Left kidney (tissue), 2 donors: ENCODE results near the gene KCTD7. TPM values are rescaled to one million over a fixed set of nuclear protein-coding genes. Genes with fewer than 3 reads are reported as not detected.
"Not testable (repeated sequence)": the region's sequence is repeated elsewhere in the genome, so short reads cannot be mapped to it uniquely, and the experiment has no call there.

Experiments
- DNase-seq: peaks from one replicate; pipeline ENCODE4 v3.0.0-alpha.2; 2013
- polyA plus RNA-seq: library from polyadenylated mRNA; unstranded; fragments of 120-200 nt; gene quantifications from one replicate; pipeline ENCODE4 v1.2.1, GENCODE V29; 2013; ENCODE audit not compliant: insufficient read length

The KCTD7 gene
- polyA plus RNA-seq, 1 donor: 28.3 TPM

DNA sequence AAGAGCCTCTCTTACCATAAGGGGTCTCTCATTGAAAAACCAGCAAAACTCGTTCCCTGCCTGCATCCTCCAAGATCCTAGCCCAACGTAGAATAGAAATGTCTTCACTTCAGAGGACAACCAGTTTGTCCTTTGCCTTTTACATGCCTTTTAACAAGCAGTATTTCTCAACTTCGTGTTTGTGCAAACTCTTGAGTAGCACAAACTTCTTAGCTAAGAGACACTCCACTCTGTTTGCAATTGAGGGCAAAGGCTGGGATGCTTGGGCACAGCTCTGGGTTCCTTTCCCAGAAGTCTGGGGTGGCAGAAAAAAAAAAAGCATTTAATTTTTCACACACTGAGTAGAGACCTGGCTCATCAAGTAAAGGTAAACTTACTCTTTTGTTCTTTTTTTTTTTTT lies 19.5 kb upstream of the KCTD7 start:
- no peak for DNase-seq

GRCh38 chr7:66614596-66614995 lies 14.1 kb upstream of the KCTD7 start:
- not testable (repeated sequence) for DNase-seq

DNA sequence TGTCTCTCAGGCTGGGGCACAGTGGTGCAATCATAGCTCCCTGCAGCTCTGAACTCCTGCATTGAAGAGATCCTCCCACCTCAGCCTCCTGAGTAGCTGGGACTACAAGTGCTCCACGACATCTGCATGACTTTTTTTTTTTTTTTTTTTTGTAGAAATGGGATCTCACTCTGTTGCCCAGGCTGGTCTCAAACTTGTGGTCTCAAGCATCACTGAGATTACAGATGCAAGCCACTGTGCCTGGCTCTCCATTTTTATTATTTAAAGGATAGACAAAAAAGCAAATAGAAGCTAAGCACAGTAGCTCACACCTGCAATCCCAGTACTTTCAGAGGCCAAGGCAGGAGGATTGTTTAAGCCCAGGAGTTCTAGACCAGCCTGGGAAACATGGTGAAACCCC lies 13.0 kb upstream of the KCTD7 start:
- no peak for DNase-seq

DNA sequence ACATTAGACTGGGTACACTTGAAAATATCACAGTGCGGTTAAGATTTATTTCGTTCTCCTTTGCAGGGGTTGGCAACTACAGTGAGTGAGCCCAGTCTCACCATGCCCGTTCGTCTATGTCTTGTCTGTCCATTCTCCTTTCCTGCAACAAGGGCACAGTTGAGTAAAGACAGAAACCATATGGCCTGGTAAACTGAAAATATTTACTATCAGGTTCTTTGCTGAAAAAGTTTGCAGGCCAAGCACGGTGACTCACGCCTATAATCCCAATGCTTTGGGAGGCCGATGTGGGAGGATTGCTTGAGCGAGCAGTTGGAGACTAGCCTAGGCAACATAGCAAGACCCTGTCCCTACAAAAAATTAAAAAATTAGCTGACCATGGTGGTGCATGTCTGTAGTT lies 11.4 kb upstream of the KCTD7 start:
- no peak for DNase-seq

DNA sequence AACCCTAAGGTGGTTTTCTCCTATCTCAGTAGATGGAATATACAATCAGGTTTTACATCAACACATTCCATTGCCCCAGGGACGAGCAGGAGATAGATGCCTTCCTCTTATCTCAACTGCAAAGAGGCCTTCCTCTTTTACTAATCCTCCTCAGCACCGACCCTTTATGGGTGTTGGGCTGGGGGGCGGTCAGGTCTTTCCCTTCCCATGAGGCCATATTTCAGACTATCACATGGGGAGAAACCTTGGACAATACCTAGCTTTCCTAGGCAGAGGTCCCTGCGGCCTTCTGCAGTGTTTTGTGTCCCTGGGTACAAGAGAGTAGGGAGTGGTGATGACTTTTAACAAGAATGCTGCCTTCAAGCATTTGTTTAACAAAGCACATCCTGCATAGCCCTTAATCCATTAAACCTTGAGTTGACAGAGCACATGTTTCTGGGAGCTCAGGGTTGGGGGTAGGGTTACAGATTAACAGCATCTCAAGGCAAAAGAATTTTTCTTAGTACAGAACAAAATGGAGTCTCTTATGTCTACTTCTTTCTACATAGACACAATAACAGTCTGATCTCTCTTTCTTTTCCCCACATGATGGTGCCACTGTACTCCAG lies 9.2 kb upstream of the KCTD7 start:
- not testable (repeated sequence) for DNase-seq

DNA sequence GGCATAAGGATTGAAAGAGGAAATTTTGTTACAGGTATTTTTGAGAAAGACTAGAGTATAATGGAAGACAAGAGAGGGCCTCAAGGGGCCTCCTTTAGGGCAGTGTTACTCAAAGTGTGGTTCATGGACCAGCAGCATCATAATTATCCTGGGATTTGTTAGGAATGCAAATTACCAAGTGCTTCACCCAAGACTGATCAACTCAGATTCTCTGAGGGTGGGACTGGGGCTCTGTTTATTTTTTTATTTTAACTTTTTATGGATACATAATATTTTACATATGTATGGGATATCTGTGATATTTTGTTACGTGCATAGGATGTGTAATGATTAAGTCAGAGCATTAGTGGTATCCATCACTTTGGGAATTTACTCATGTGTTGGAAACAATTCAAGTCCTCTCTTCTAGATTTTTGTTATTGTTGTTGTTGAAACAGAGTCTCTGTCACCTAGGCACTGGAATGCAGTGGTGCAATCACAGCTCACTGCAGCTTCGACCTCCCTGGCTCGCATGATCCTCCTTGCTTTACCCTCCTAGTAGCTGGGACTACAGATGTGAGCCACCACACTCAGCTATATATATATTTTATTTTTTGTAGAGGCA lies 2.2 kb upstream of the KCTD7 start:
- no peak for DNase-seq

GRCh38 chr7:66627151-66627681 lies 1.5 kb upstream of the KCTD7 start:
- no peak for DNase-seq

GRCh38 chr7:66627881-66628360 lies 760 bp upstream of the KCTD7 start:
- DNase-seq: no peak

- DNase-seq: no peak
Observed at GRCh38 chr7:66629222-66630062, 761 bp downstream of the KCTD7 start.

DNA sequence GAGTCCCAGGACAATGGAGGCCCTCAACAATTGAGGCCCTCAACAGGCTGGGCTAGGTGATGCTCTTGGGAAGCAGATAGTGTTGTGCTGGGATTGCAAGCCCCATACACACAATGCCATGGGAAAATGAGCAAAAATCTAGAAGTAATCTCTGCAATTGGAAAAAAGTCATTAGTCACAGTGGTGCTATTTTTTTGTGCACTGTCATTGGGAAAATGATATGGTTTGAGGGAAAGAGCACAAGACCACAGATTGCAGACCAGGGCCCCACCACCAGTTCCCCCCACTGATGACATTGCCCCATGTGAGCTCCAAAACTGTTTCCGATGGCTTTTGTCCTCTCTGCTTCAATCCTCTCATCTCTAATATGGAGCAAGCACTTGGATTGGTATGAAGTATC lies 1.9 kb downstream of the KCTD7 start:
- DNase-seq: no peak

- no peak for DNase-seq
Observed at GRCh38 chr7:66631471-66631870, 2.8 kb downstream of the KCTD7 start.

DNA sequence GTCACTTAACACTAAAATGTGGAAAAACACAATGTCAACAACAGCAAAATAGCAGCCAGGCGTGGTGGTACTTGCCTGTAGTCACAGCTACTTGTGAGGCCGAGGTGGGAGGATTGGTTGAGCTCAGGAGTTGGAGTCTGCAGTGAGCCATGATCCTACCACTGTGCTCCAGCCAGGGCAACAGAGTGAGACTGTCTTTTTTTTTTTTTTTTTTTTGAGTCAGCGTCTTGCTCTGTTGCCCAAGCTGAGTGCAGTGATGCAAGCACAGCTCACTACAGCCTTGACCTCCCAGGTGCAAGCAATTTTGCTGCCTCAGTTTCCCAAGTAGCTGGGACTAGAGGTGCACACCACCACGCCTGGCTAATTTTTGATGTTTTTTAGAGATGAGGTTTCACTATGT lies 6.1 kb downstream of the KCTD7 start:
- no peak for DNase-seq

DNA sequence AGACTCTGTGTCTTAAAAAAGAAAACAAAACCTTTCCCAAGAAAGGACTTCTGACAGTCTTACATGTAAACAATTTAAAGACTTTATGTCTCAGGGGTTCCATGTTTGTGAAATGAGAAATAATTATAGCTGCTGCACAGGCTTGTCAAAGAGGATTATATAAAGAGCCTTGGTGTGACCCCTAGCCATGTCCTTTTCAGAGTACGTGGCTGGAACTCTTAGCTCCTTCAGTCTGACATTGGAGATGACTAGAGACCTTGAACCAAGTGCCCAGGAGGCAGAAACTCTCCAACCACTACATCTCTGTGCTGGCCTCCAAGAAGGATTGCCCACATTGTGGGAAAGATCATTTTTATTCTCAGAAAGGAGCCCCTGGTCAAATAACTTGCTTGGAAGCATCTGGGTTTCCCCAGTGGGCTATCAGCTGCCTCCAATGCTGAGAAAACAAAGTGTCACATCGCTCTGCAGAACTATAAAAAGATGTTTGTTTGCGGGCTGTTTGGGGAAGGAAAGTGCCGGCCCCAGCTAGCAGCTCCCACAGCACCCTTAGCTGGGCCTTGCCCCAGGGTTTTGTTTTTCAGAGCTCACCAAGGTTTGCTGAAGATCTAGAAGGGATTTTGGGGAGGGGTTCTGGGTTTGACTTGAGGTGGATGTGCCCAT lies 6.8 kb downstream of the KCTD7 start:
- not testable (repeated sequence) for DNase-seq

GRCh38 chr7:66635982-66636546 lies 7.4 kb downstream of the KCTD7 start:
- not testable (repeated sequence) for DNase-seq

DNA sequence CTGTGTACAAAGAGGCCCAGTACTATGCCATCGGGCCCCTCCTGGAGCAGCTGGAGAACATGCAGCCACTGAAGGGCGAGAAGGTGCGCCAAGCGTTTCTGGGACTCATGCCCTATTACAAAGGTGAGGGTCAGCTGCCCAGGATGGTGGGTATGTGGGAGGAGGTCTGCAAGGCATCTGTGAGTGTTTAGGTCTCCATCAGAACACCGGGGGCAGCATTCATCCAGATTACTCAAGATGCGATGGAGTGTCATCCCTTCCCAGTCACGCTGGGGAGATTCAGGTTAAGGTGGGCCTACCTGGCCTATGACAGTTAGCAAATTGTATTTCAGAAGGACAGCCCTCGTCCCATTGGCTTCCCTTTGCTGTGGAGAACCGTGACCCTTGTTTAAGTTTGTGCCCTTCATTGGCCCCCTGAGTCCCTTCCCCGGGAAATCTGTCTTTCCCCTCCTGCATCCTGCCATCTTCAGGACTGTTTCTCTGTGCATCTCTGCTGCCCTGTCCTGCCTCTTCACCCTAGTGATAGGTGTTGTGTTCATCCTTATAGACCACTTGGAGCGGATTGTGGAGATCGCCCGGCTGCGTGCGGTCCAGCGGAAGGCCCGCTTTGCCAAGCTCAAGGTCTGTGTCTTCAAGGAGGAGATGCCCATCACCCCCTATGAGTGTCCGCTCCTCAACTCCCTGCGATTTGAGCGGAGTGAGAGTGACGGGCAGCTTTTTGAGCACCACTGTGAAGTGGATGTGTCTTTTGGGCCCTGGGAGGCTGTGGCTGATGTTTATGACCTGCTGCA lies 9.8 kb downstream of the KCTD7 start:
- no peak for DNase-seq

GRCh38 chr7:66639773-66640172 lies 11.1 kb downstream of the KCTD7 start:
- DNase-seq: no peak

DNA sequence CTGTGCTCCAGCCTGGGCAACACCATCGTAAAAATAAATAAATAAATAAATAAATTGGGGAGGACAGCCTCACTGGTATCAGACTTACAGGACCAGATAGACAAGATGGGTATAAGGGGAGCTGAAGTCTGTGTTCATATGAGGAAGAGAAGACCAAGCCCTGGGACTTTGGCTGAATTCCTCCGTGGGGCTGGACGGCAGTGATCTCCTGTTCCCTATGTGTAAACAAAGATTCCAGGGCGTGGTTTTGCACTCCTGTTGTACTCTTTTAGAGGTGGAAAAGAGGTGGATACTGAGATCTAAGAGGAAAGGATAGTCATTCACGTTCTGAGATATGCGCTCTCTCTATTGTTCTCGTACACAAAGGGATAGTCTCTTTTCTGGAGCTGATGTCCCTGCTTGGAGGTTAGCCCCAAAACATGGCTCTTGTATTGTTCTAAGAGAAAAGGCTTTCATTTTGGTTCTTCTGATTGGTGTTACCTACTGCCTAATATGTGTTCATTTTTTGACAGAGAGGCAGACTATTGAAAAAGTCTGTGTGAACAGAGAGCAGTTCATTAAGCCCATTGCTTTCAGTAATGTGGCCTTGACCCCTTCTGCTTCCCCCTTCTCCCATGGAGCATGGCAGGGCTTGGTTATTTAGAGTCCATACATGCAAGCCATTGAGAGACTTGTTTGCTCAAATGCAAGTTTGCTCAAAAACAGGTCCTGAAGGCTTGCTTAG lies 12.3 kb downstream of the KCTD7 start:
- no peak for DNase-seq

DNA sequence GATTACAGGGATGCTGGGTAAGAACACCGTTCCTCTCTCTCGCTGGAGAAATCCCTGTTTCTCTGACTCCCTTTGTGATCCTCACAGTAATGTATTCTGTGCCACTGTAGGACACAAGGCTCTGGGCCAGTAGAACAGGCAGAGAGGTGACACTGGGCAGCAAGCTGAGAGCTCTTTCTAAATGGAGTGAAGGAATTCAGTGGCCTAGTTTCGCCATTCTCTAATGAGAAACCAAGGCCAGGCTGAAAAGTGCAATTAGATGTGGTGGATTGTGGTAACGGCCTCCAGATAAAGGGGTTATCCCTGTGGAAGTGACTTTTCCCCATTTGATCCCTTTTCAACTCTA lies 12.8 kb downstream of the KCTD7 start:
- no peak for DNase-seq

DNA sequence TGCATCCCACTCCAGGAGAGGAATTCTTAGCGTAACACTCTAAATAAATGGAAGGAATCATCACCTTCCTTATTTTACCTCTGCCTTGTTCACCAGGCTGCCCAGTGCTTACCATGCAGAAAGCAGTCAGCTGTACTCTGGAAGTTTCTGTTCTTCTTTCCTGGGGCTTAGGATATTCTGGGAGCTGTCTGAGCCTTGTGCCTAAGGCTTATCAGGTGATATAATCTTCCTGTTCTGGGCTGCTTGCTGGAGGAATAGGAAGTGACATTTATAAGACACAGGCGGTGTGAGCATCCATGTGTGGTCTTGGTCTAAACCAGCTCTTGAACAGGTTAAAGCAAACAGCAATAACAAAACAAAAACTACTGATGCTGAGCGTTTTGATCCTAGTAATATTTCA lies 13.5 kb downstream of the KCTD7 start:
- no peak for DNase-seq

DNA sequence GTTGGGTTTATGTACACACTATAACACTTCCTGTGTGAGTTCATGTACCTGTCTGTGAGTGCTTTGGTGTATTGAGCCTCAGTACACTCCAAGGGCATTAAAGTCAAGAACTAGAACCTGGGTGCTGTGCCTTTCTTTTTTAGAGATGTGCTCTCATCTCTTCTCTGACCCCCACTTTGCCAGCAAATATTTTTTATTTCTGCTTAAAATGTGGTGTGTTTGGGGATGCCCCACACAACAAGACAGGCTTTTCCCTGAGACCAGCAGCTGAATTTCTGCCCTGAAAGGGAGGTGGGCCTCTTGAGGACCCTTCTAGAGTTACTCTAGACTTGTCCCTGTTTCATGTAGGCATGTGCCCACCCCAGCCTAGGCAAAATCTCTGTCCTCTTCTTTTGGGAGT lies 14.3 kb downstream of the KCTD7 start:
- no peak for DNase-seq

- no peak for DNase-seq
Observed at GRCh38 chr7:66643395-66643794, 14.7 kb downstream of the KCTD7 start.
